Activated T-cell treated with anti-CD3 and anti-CD28 coated beads, Interleukin-2, amount 50 U/mL, for 24 hours (primary cell): Measurements from ENCODE around the gene CNTNAP2.

Experiments used
- DNase-seq: peaks from one replicate; pipeline ENCODE4 v3.0.0-alpha.2; 2020
- H3K27ac Mint-ChIP-seq: 2 replicates; pipeline ENCODE4 v1.8.0; 2020; ENCODE audit warnings: mild to moderate bottlenecking, mixed read lengths
- H3K27me3 Mint-ChIP-seq: 2 replicates; pipeline ENCODE4 v1.8.0; 2020; ENCODE audit warnings: mixed read lengths
- H3K36me3 Mint-ChIP-seq: 2 replicates; pipeline ENCODE4 v1.8.0; 2020; ENCODE audit warnings: low read depth, mixed read lengths
- H3K4me1 Mint-ChIP-seq: 2 replicates; pipeline ENCODE4 v1.8.0; 2020; ENCODE audit warnings: low read depth, mixed read lengths
- H3K4me3 Mint-ChIP-seq: 2 replicates; pipeline ENCODE4 v1.8.0; 2020; ENCODE audit warnings: mild to moderate bottlenecking, moderate library complexity, mixed read lengths
- H3K9me3 Mint-ChIP-seq: 2 replicates; pipeline ENCODE4 v1.8.0; 2020; ENCODE audit warnings: mixed read lengths

Gene CNTNAP2

GRCh38 chr7:146116521-146117222, at the start of gene CNTNAP2:
Gene CNTNAP2, plus strand, starts transcription at chr7:146116801. Its CDS starts 76 bp downstream, at chr7:146116877.
- no peaks in the 10 kb centered on the region for H3K36me3 Mint-ChIP-seq
- peak within 1 kb of the TSS; percentile 58 for H3K4me3 Mint-ChIP-seq
- H3K4me1 Mint-ChIP-seq = peaks cover 14% of the 10 kb centered on the region
- H3K27me3 Mint-ChIP-seq = peaks cover 41% of the 10 kb centered on the region
- peaks cover 2% of the 10 kb centered on the region for H3K9me3 Mint-ChIP-seq
- H3K27ac Mint-ChIP-seq = no peak within 1 kb of the TSS
- DNase-seq = no peak

GRCh38 chr7:146067880-146068279, 48.7 kb upstream of the CNTNAP2 start:
- no peak for DNase-seq
- Mint-ChIP-seq H3K4me1 (no peaks in the 10 kb centered on the region), H3K36me3 (no peaks in the 10 kb centered on the region), H3K4me3 (no peak overlapping the region), H3K9me3 (peaks cover 4% of the 10 kb centered on the region), H3K27me3 (no peaks in the 10 kb centered on the region), H3K27ac (no peak overlapping the region)

GRCh38 chr7:146074195-146074765, 42.3 kb upstream of the CNTNAP2 start:
- Mint-ChIP-seq H3K27ac (no peak overlapping the region), H3K9me3 (peaks cover 4% of the 10 kb centered on the region), H3K4me3 (no peak overlapping the region), H3K27me3 (no peaks in the 10 kb centered on the region), H3K4me1 (no peaks in the 10 kb centered on the region), H3K36me3 (no peaks in the 10 kb centered on the region)
- no peak for DNase-seq

GRCh38 chr7:146076344-146076743, 40.3 kb upstream of the CNTNAP2 start:
- no peak overlapping the region for H3K27ac Mint-ChIP-seq
- H3K4me3 Mint-ChIP-seq = no peak overlapping the region
- peaks cover under 1% of the 10 kb centered on the region for H3K9me3 Mint-ChIP-seq
- no peak for DNase-seq
- no peaks in the 10 kb centered on the region for H3K36me3 Mint-ChIP-seq
- H3K27me3 Mint-ChIP-seq = no peaks in the 10 kb centered on the region
- no peaks in the 10 kb centered on the region for H3K4me1 Mint-ChIP-seq

- H3K27me3 Mint-ChIP-seq = no peaks in the 10 kb centered on the region
- H3K4me3 Mint-ChIP-seq = no peak overlapping the region
- H3K9me3 Mint-ChIP-seq = no peaks in the 10 kb centered on the region
- DNase-seq = no peak
- H3K36me3 Mint-ChIP-seq = no peaks in the 10 kb centered on the region
- H3K4me1 Mint-ChIP-seq = no peaks in the 10 kb centered on the region
- H3K27ac Mint-ChIP-seq = no peak overlapping the region
These were observed 32.5 kb upstream of the CNTNAP2 start for GRCh38 chr7:146084086-146084485.

- no peaks in the 10 kb centered on the region for H3K36me3 Mint-ChIP-seq
- H3K4me1 Mint-ChIP-seq = no peaks in the 10 kb centered on the region
- H3K9me3 Mint-ChIP-seq = no peaks in the 10 kb centered on the region
- no peak overlapping the region for H3K4me3 Mint-ChIP-seq
- H3K27me3 Mint-ChIP-seq = no peaks in the 10 kb centered on the region
- no peak for DNase-seq
- H3K27ac Mint-ChIP-seq = no peak overlapping the region
These were observed 26.5 kb upstream of the CNTNAP2 start for GRCh38 chr7:146090023-146090645.

- Mint-ChIP-seq H3K9me3 (no peaks in the 10 kb centered on the region), H3K27ac (no peak overlapping the region), H3K4me1 (no peaks in the 10 kb centered on the region), H3K4me3 (no peak overlapping the region), H3K27me3 (no peaks in the 10 kb centered on the region), H3K36me3 (no peaks in the 10 kb centered on the region)
- DNase-seq = no peak
These were observed 22.2 kb upstream of the CNTNAP2 start for GRCh38 chr7:146094356-146094755.

- Mint-ChIP-seq H3K9me3 (no peaks in the 10 kb centered on the region), H3K27ac (no peak overlapping the region), H3K4me1 (no peaks in the 10 kb centered on the region), H3K36me3 (no peaks in the 10 kb centered on the region), H3K27me3 (no peaks in the 10 kb centered on the region), H3K4me3 (no peak overlapping the region)
- no peak for DNase-seq
These were observed 19.6 kb upstream of the CNTNAP2 start for GRCh38 chr7:146096994-146097393.

- no peak for DNase-seq
- H3K27ac Mint-ChIP-seq = no peak overlapping the region
- H3K4me1 Mint-ChIP-seq = no peaks in the 10 kb centered on the region
- H3K4me3 Mint-ChIP-seq = no peak overlapping the region
- H3K9me3 Mint-ChIP-seq = peaks cover 7% of the 10 kb centered on the region
- H3K36me3 Mint-ChIP-seq = no peaks in the 10 kb centered on the region
- no peaks in the 10 kb centered on the region for H3K27me3 Mint-ChIP-seq
These were observed 10.3 kb upstream of the CNTNAP2 start for GRCh38 chr7:146106319-146106718.

GRCh38 chr7:146112755-146113154, 3.8 kb upstream of the CNTNAP2 start:
- Mint-ChIP-seq H3K9me3 (peaks cover 2% of the 10 kb centered on the region), H3K4me1 (peaks cover 14% of the 10 kb centered on the region), H3K27me3 (peaks cover 35% of the 10 kb centered on the region), H3K27ac (no peak overlapping the region), H3K36me3 (no peaks in the 10 kb centered on the region), H3K4me3 (no peak overlapping the region)
- DNase-seq = no peak

GRCh38 chr7:146115548-146115850, 1.1 kb upstream of the CNTNAP2 start:
- Mint-ChIP-seq H3K4me3 (peak overlapping the region; percentile 58), H3K27me3 (peaks cover 41% of the 10 kb centered on the region), H3K36me3 (no peaks in the 10 kb centered on the region), H3K4me1 (peaks cover 14% of the 10 kb centered on the region), H3K9me3 (peaks cover 2% of the 10 kb centered on the region), H3K27ac (no peak overlapping the region)
- DNase-seq = no peak

- H3K4me1 Mint-ChIP-seq = peaks cover 14% of the 10 kb centered on the region
- H3K27ac Mint-ChIP-seq = no peak overlapping the region
- no peaks in the 10 kb centered on the region for H3K36me3 Mint-ChIP-seq
- peak; percentile 42 for DNase-seq
- peak overlapping the region; percentile 58 for H3K4me3 Mint-ChIP-seq
- peaks cover 2% of the 10 kb centered on the region for H3K9me3 Mint-ChIP-seq
- peaks cover 41% of the 10 kb centered on the region for H3K27me3 Mint-ChIP-seq
These were observed 615 bp upstream of the CNTNAP2 start for GRCh38 chr7:146115851-146116520.

- Mint-ChIP-seq H3K4me3 (no peak overlapping the region), H3K4me1 (peaks cover 14% of the 10 kb centered on the region), H3K27me3 (peaks cover 41% of the 10 kb centered on the region)
These were observed 975 bp downstream of the CNTNAP2 start for GRCh38 chr7:146117576-146117975.

GRCh38 chr7:146119002-146119401, 2.4 kb downstream of the CNTNAP2 start:
- peaks cover 40% of the 10 kb centered on the region for H3K27me3 Mint-ChIP-seq
- no peaks in the 10 kb centered on the region for H3K36me3 Mint-ChIP-seq
- peaks cover 14% of the 10 kb centered on the region for H3K4me1 Mint-ChIP-seq
- H3K27ac Mint-ChIP-seq = no peak overlapping the region
- DNase-seq = no peak
- H3K9me3 Mint-ChIP-seq = peaks cover 2% of the 10 kb centered on the region
- no peak overlapping the region for H3K4me3 Mint-ChIP-seq

More at GRCh38 chr7:146117576-146117975, 975 bp downstream of the CNTNAP2 start:
- no peaks in the 10 kb centered on the region for H3K36me3 Mint-ChIP-seq
- H3K27ac Mint-ChIP-seq = no peak overlapping the region
- peaks cover 2% of the 10 kb centered on the region for H3K9me3 Mint-ChIP-seq
- DNase-seq = no peak

GRCh38 chr7:146123715-146124114, 7.1 kb downstream of the CNTNAP2 start:
- Mint-ChIP-seq H3K27me3 (peaks cover 4% of the 10 kb centered on the region), H3K36me3 (no peaks in the 10 kb centered on the region), H3K9me3 (no peaks in the 10 kb centered on the region), H3K4me3 (no peak overlapping the region), H3K4me1 (no peaks in the 10 kb centered on the region), H3K27ac (no peak overlapping the region)
- DNase-seq = no peak
